ENCODE results near the gene KLC1.

KLC1 gene

GRCh38 chr14:103692159-103692558 lies 63.1 kb downstream of the KLC1 start:
- DNase-seq: no peak

GRCh38 chr14:103692871-103693270 lies 63.9 kb downstream of the KLC1 start:
- no peak for DNase-seq

DNA sequence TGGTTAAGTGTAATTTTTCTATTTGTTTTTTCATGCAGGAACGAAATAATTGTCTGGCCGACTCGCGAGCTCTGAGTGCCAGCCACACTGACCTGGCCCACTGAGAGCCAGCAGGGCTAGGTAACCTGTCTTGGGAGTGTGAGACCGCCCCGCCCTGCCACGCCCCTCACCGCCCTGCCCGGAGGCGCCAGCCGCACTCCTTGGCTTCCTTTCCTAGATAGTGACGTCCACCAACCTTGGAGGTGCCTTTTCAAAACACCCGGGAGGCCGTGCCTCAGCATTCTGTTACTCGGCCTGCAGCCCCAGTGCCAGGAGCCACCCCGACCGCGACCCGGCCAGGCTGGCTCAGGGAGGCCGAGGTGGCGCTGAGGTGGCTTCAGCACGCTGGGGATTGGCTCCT lies 64.5 kb downstream of the KLC1 start:
- DNase-seq: no peak

GRCh38 chr14:103694572-103695026 lies 65.6 kb downstream of the KLC1 start:
- no peak for DNase-seq

GRCh38 chr14:103695296-103696069 lies 66.5 kb downstream of the KLC1 start:
- DNase-seq: no peak

DNA sequence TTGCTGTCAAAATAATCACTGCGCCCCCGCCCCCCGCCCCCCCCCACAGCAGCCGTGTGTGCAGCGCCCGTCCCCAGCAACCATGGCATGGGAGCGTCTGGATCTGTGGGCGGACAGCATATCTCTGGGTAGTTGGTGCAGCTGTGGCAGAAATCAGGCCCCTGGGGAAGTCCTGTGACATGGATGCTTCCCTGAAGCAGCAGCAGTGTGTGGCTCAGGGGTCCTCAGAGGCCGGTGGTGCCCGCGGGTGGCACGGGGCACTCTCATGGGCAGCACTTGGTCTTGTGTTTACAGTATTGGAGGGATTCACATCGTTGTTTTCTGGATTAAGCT lies 67.0 kb downstream of the KLC1 start:
- DNase-seq: no peak

DNA sequence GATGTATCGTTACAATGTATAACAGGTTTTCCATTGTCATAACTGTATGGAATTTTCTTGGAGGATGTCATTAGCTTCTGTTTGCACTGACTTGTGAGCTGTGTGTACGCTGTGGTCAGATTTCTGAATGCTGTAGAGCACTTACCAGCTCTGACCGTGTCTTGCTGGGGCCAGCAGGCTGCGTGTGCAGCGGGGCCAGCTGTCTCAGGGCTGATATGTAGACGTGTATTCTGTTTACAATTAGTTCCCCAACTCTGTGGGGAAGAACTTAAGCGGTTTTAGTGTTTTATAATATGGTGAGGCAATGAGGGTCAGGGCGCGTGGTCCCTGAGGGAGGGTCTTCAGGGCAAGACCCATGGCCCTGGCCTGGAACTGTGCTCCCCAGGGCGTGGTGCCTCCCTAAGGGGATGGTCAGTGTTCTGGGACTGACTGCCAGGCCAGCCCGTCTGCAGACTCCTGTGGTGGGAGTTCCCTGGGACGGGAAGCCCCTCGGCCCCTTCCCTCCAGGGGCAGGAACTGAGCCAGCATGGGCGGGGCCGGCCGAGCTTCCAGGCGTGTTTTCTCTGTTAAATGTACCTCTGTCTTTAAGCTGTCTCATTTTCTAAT lies 67.6 kb downstream of the KLC1 start:
- DNase-seq: no peak

DNA sequence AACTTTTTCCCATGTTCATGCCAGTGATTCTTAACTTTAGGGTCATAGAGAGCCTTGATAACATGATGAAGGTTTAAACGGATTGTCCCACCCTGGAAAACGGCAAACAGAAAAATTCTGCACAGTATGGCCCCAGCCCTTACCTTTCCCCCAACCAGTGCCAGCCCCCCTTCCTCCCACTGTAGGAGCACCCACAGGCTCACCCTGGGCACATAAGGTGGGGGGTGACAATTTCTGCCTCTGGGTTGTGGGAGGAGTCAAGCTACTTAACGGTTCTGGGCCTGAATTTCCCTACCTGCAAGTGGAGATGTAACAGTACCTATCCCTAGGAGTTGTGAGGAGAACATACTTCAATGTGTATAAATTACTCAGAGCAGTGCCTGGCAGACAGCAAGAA lies 68.2 kb downstream of the KLC1 start:
- no peak for DNase-seq

DNA sequence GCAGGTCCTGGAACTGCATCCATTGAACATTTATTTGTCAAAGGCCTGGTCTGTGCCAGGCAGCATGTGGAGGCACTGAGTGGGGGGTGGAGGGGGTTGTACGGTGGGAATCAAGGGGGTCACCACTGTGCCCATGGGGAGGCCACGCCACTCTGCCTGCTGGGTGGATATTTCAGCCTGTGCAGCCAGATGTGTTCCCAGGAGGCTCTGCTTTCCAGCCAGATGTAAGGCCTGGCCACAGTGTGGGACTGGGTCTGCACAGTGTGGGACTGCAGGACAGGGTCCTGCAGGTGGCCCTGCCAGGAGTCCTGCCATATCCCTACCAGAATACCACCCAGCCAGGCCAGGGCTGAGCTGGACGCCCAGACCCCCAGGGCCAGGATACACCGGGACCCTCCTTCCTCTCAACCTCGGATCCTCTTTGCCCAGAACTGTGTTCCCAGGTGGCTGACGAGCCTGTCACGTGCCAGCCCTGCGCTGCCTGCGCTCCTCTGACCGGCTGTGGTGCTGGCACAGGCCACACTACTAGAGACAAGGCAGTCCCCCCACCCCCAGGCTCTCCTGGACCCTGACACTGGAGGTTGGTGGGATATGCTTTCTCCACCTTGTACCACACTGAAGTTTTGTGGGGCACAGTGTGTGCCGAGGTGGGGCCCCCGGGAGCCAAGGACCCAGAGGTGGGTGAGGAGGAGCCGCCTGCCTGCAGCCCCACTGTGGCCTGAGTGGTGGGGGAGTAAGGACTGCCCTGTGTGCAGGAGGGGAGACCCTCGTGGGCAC lies 68.8 kb downstream of the KLC1 start:
- DNase-seq: no peak

GRCh38 chr14:103698380-103699260 lies 69.6 kb downstream of the KLC1 start:
- no peak for DNase-seq

DNA sequence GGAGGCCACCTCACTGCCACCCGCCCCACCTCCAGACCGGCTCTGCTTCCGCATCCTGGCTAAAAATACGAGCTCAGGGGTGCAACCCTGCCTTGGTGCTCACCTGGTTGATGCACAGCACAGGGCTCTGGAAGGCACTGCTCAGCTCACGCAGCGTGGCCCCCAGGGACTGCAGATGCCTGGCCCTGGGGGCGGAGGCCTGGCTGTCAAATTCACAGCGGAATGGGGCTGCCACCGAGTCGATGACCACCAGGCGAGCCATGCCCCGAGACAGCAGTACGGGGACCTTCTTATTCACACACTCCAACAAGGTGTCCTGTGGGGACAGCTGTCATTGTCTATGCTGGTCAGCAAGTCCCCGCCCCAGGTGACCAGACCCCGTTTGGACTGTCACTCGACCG lies 70.2 kb downstream of the KLC1 start:
- no peak for DNase-seq

GRCh38 chr14:103699901-103700752 lies 71.1 kb downstream of the KLC1 start:
- DNase-seq: no peak

DNA sequence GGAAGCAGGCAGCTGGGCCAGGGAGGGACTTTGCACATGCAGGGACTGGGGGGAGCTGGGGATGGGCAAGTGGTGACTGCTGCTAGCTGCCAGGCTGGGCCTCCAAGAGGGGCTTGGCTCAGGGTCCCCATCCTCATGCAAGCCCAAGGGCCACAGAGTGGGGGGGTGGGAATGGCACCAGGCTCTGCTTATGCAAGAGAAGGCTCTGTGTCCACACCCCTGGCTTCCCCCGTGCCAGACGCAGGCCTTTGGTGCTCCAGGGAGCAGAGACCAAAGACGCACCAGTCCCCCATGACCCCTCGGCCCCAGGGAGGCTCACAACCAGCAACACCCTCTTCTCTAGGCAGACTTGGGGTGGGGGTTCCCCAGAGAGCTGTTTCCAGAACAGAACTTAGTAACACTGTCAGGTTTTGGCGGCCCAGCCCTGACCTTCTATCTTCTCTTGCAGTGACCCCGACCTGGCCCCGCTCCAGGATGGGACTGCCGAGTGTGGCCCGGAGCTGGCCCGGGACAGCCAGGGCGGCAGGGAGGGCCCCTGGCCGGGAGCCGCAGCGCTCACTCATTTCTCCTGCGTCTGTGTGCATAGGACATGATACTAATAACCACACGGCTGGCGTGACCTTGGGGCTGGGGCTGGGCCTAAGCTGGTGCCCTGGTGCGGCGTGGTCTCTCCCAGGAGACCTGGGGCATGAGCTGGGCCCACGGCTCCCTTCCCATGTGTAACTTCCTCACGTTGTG lies 71.9 kb downstream of the KLC1 start:
- no peak for DNase-seq

DNA sequence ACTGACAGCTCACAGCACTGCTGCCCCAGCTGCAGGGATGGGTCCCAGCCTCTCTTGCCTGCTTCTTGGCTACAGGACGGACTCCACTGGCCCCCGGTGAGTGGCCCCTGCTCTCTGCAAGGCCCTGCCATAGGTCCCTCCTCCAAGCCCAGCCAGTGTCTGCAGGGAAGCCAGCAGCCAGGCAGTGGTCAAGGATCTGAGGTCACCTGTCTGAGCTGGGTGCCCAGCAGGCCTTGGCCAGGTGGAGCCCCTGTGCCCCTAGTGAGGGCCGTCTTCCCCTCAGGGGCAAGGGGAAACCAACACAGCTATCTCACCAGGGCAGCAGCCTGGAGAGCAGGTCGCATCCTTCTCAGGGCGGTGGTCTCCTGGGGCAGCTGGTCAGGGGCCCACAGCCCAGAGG lies 73.1 kb downstream of the KLC1 start:
- DNase-seq: no peak

DNA sequence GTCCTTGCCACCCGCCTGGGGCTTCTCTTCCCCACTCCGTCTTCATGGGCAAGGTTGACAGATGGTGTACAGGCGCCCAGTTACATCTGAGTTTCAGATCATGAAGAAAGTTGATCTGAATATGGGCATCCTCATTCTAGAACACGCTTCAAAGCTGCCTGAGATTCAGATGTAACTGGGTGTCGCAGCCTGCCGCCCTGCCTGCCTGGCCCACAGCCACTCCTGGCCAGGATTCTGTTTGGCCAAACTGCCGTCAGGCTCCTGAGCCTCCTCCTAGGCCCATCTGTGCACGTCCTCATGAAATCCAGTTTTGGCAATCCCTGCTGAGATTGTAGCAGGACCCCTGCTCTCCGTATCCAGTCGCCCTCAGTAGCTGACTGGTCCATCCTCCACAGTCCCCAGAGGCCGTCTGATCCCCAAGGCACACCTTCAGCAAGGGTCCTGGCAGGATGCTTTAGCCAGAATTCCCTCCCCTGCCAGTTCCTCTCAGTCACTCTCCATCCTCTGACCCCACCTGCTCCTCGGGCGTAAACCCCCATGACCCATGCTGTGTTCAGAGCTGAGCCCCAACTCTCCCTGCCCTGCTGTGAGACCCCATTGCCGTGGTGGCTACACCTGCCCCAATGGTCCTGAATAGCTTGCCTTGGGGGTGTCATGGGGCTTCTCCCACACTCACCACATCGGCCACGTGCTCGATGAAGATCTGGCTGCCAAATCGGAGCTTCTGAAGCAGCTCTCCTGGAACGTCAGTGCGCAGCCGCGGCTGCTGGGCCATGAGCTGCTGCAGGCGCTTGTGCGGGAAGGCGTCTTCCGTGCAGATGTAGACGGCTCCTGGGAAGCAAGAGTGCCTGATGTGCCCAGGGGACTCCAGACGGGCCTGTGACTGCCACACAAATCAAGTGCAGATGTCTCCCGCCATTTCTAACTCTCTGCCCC lies 73.8 kb downstream of the KLC1 start:
- no peak for DNase-seq

DNA sequence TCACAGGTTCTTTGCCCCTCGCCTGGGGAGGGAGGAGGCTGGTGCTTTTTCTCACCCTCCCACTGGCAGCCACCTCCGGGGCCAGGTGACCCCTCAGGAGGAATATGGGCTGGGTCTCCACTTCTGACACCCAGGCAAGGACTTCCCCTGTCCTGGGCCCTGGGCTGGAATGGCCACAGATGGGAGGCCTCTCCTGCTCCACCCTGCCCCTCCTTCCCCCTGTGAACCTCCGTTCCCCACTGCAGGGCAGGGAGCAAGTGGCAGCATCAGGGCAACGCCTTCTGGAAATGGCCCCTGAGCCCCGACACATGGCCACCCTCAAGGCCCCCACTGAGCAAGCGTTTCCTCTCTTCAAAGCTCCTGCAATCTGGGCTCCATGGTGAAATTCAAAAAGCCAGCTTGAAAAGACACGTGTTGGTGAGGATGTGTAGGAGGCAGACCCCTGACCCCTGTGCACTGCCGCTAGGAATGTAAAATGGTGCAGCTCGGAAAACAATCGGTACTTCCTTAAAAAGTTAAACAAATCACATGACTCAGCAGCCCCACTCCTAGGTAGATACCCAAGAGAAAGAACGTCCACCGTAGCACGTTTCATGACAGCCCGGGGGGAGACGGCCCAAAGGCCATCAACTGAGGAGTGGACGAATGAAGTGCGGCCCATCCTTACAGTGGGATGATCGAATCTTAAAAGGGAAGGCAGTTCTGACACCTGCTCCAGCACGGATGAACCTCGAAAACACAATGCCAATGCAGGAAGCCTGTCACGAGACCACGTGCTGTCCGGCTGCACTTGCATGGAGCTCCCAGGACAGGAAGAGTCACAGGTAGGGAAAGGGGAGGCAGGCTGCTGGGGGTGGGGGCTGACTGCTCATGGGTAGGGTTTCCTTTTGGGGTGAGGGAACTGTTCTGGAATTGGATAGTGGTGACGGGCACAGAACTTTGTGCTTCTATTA lies 74.7 kb downstream of the KLC1 start:
- DNase-seq: no peak

DNA sequence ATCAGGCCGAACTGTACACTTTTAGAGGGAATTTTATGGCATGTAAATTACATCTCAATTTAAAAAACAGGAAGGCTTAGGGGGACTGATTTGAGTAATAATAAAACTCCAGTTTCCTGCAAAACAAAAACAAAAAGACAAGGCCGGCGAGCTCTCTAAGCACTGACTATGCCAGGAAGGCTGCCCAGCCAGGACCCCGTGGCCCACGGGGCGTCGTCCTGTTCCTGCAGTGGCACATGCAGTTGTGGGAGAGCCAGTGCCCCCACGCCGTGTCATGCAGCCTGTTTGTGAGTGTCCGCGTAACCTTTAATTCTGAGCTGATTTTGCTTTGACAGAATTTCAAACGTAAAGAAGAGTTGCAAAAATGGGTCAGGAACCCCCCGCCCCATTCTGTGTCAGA lies 75.7 kb downstream of the KLC1 start:
- DNase-seq: no peak

DNA sequence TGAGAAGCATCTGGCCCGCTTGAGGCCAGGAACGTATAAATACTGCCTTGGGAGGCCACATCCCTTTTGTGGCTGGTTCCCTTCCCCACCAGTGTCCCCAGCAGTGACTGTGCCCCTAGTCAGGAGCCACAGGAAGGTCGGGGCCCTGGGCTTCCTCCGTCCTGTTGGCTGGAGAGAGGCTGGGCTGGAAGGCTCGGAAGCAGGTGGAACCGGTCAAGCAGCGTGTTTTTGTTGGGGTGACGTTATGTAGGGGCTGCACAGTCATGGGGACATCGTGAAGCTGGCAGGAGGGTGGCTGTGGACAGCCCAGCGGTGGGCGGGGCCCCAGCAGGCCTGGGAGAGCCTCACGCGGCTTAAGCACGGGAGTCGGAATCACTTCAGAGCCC lies 76.1 kb downstream of the KLC1 start:
- no peak for DNase-seq

Measured in CD4-positive, alpha-beta T cell treated with Interleukin-17A for 4 hours (primary cell).